HG02588 (cell line): ENCODE results near the gene UBE2J2.

Source experiments
- ATAC-seq: cut with Tn5 transposase; IDR thresholded peaks from one replicate; pipeline ENCODE4 v1.9.1; 2021; ENCODE audit warnings: mild to moderate bottlenecking, moderate library complexity; ENCODE audit not compliant: unreplicated experiment

Gene UBE2J2

DNA sequence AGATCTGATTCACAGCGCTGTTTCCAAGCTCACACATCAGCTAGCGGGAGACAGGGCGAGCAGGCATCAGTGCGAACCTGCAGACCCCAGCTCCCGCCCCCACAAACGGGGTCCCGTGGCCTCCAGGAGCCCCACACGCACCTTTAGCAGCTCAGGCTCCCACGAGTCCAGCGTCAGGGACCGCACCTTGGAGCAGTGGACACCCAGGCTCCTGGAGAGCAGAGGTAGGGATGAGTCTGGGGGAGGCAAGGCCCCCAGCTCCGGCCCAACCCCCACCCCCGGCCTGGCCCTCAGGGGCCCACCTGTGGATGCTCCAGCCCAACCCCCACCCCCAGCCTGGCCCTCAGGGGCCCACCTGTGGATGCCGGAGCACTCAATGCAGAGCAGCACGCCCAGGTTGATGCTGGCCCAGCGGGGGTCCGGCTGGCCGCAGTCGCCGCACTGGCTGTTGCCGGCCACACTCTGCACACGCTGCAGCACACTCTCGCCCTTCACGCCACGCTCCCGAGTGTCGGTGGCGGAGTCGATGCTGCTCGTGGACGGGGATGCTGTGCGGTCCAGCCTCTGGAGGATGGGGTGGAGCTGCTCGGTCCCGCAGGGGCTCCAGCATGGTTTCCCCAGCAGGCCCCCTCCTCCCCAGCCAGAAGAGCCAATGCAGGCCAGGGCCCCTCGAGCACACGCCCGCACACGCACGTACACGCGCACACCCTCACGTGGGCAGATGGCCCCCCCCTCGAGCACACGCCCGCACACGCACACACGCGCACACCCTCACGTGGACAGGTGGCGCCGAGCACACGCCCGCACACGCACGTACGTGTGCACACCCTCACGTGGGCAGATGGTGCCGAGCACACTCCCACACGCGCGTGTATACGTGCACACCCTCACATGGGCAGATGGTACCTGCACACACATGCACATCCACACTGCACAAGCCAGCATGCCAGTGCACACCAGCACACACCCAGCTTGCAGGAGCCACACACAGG lies 22.7 kb upstream of the UBE2J2 start:
- no peak for ATAC-seq

DNA sequence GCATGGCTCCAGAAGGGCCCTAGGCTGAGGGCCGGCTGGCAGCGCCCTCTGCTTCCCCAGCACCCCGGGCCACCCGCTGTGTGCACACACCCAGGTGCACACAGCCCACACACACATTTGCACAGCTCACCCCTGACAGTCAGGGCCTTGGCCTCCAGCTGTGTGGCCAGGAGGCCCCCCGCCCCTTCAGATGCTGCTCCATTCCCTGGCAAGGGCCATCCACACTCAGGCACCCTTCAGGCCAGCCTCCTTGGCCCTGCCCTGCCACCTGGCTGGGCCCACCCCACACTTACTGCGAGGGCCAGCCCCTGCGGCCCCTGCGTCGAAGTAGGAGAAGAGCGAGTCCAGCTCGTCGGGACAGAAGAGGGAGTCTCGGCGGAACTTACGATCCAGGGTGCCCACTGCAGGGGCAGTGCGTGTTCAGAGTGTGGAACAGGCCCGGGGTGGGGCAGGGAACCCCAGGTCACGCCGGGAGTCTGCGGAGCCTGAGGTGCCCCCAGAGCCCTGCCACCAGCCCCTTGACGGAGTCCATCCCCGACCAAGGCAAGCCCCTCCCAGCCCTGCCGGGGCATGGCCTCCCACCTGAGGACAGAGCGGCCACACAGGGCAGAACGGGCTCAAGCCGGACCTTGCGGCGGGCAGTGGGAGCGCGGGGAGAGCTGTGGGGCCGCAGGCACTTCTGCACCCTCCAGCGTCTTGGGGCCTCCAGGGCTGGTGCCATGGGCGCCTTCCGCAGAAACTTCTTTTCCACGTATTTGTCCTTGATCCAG lies 21.7 kb upstream of the UBE2J2 start:
- ATAC-seq, result no peak

DNA sequence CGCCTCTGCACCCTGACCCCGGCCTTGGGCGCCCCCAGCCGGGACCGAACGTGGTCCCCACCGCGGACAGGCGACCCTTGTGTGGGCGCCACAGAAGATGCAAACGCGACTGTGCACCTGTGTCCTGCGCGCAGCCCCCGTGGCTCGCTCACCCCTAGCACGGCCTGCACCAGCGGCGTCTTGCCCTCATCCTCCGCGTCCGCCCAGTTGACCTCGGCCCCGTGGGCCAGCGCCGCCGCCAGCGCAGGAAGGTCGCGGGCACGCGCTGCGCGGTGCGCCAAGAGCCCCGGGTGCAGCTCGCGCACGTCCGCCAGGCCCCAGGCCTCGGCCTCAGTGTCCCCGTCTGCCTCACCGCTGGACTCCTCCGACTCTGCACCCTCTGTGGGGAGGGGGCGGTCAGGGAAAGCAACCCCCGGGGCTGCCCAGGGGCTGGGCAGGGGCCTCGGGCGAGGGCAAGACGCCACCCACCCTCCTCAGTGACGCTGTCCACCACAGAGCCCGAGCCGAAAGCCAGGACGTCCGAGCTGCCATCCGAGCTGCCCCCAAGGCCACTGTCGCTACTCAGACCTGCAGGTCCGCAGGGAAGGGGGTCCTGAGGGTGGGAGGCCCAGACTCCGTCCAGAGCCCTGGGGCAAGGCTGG lies 20.7 kb upstream of the UBE2J2 start:
- no peak for ATAC-seq

DNA sequence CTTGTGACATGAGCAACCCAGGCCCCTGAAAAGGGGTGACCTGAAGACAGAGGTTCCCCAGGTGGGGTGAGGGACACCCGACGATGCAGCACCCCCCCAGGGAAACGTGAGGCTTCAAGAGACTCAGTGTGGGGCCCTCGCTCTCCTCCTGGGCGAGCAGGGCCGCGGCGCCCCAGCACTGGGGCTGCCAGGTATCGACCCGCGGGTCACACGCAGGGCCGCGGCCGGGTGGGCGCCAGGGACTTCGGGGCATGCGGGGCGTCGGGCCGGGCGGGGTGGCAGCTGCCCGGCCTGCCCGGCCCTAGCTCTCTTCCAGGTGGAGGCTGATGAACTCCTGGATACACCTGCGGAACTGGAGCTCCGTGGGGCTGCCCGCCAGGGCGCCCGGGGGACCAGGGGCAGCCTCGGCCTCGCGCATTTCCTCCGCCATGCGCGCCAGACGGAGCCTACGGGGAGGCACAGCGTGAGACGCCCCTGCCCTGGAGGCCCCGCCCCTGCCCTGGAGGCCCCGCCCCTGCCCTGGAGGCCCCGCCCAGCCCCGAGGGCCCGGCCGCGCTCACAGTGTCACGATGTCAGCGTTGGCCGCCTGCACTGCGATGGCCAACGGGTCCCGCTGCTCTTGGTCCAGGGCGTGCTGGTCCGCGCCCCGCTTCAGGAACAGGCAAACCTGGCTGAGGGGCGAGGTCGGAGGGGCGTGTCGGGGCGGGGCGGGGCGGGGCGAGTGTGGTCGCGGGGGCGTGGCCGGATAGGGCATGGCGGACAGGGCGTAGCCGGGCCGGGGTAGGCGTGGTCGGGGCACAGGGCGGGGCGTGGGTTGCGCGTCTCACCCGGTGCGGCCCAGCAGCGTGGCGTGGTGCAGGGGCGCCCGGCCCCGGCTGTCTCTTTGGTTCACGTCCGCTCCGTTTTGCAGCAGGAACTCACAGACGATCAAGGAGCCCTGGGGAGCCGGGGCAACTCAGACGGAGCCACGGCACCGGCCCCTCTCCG lies 19.9 kb upstream of the UBE2J2 start:
- ATAC-seq, result no peak

DNA sequence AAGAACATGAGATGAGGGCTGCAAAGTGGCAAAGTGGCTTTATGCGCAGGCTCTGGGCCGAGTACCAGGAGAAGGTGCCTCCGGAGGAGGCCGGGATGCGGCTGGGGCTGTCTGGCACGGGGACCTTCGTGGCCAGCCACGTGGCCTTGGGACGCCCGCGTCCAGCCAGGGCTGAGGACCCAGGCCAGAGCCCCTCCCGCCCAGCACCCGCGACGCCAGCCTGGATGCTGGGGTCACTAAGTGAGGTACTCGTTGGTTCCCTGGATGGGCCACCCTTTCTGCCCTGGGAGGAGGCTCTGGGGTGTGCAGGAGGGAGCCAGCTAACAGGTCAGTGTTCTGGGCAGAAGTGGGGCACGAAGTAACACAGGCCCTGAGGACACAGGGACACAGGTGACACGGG lies 19.2 kb upstream of the UBE2J2 start:
- ATAC-seq, result no peak

DNA sequence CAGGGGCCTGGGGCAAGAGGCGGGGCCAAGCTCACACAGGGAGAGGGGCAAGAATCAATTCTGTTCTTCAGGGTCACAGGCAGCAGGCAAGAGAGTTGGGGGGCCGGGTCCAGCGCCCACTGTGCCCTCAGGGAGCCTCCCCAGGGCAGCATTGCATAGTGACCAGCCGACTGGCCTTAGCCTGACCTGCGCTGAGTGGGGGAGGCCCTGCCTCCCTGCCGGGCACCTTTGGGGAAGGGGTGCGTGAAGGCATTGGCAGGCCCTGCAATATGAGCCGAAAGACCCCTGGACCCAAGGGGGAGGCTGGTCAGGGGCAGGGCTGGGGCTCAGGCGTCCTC lies 18.8 kb upstream of the UBE2J2 start:
- ATAC-seq, result no peak

DNA sequence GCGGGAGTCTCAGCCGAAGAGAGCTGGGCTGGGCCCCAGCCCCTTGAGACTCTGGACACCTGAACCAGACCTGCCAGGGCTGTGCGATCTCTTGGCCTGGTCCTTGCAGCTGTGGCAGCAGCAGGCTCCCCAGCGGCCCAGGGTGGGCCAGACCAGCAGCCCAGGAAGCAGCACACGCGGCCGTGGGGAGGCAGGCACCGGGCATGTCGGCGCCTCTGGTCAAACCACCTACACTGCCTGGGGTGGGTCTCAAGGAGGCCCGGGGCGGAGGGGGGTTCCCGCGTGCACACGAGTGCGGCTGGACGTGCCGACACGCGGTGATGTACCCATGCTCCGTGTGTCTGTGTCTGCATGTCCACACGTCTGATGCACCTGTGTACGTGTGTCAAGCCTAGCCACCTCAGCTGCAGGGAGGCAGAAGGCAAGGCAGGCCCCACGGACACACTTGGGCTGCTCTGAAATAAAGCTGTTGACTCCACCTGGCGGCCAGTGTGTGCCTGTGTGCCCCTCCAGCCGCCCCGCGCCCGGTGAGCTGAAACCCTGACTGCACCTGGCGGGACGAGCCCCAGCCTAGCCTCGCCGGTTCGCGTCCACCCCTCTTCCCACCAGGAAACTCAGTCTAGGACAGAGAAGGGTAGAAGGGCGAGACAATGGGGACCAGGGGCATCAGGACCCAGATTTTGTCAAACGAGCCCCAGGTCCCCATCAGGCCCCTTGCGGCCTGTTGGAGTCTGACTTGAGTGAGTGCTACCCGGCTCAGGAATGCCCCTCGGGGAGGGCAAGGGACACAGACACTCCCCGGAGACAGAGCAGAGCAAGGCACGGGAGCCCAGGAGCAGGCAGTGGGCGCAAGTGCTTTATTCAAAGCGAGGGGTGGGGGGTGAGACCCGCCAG lies 18.1 kb upstream of the UBE2J2 start:
- ATAC-seq, result no peak

DNA sequence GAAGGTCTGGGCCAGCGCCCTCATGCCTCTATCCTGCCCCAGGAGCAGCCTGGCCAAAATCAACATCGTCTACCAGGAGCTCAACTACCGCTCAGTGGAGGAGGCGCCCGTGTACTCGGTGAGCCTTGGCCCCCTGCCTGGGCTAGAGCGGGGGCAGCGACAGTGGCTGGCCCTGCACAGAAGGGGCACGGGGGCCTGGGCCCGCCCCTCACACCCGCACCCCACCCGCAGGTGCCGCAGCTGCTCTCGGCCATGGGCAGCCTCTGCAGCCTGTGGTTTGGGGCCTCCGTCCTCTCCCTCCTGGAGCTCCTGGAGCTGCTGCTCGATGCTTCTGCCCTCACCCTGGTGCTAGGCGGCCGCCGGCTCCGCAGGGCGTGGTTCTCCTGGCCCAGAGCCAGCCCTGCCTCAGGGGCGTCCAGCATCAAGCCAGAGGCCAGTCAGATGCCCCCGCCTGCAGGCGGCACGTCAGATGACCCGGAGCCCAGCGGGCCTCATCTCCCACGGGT lies 17.4 kb upstream of the UBE2J2 start:
- ATAC-seq, result no peak

DNA sequence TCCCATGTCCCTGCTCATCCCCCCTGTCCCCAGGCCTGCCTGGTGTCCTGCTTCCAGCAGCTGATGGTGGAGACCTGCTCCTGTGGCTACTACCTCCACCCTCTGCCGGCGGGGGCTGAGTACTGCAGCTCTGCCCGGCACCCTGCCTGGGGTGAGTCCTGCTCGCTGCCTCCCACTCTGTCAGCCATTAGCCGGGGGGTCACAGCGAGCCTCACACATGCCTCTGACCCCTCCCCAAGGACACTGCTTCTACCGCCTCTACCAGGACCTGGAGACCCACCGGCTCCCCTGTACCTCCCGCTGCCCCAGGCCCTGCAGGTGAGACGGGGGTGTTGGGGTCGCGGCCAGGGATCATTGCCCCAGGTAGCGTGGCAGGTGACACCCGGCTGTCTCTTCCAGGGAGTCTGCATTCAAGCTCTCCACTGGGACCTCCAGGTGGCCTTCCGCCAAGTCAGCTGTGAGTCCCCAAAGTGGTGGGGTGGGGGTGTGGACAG lies 16.6 kb upstream of the UBE2J2 start:
- no peak for ATAC-seq

DNA sequence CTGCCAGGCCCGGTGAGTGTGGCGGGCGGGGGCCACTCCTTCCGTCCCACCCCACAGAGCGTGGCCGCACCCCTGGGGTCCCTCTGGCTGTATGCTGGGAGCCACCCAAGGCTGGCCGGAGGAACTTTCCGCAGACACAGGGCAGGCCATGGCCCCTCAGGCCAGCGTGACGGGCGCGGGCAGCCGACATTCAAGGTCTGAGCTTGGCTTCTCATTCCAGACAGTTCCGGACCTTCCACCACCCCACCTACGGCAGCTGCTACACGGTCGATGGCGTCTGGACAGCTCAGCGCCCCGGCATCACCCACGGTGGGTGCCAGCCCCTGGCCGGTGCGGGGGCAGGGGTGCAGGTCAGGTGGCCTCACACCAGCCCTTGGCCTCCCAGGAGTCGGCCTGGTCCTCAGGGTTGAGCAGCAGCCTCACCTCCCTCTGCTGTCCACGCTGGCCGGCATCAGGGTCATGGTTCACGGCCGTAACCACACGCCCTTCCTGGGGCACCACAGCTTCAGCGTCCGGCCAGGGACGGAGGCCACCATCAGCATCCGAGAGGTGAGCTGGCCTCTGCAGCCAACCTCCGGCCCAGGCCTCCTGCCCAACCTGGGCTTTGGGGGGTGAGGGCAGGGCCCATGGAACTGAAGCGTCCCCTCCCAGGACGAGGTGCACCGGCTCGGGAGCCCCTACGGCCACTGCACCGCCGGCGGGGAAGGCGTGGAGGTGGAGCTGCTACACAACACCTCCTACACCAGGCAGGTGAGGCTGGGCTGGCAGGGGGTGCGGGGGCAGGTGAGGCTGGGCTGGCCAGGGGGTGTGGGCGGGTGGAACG lies 13.8 kb upstream of the UBE2J2 start:
- ATAC-seq, result no peak

DNA sequence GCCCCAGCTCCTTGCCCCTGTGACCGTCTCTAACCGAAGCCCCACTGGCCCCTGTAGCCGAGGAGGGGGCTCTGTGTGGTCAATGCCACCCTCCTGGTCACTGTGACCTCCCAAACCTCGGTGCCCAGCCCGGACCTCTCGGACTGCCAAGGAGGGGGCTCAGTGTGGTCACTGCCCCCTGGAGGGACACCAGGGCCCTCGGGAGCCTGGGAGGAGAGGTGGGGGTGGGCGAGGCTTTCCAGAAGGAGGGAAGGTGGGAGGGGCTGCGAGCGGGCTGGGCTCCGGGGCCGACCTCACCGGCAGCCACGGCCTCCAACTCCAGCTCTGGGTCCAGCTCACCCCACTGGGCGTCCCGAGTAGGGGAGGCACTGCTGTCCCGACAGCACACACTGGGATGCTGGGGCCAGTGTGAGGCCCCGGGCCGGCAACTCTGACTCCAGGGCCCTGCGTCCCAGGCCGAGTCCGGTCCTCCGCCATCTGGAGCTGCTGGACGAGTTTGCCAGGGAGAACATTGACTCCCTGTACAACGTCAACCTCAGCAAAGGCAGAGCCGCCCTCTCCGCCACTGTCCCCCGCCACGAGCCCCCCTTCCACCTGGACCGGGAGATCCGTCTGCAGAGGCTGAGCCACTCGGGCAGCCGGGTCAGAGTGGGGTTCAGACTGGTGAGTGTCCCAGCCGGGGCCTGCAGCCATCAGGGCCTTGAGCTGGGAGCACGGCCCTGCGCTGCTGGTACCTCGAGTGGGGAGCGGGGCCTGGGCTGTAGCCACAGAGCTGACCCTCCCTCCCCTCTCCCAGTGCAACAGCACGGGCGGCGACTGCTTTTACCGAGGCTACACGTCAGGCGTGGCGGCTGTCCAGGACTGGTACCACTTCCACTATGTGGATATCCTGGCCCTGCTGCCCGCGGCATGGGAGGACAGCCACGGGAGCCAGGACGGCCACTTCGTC lies 12.9 kb upstream of the UBE2J2 start:
- no peak for ATAC-seq

DNA sequence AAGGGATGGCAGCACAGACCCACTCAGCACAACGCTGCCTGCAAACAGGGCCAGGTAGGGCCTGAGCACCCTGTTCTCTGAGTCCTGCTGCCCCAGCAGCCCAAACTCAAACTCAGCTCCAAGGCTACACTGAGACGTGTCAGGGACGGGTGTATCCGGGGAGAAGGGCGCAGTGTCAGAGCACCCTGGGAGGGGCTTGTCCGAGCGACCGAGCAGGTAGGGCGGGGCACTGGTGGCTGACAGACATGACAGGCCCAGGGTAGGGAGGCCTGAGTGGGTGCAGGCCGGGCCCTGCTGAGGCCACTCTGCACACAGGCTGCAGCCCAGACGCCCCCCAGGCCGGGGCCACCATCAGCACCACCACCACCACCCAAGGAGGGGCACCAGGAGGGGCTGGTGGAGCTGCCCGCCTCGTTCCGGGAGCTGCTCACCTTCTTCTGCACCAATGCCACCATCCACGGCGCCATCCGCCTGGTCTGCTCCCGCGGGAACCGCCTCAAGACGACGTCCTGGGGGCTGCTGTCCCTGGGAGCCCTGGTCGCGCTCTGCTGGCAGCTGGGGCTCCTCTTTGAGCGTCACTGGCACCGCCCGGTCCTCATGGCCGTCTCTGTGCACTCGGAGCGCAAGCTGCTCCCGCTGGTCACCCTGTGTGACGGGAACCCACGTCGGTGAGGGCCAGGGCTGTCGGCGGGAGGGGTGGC lies 12.1 kb upstream of the UBE2J2 start:
- ATAC-seq, result no peak

DNA sequence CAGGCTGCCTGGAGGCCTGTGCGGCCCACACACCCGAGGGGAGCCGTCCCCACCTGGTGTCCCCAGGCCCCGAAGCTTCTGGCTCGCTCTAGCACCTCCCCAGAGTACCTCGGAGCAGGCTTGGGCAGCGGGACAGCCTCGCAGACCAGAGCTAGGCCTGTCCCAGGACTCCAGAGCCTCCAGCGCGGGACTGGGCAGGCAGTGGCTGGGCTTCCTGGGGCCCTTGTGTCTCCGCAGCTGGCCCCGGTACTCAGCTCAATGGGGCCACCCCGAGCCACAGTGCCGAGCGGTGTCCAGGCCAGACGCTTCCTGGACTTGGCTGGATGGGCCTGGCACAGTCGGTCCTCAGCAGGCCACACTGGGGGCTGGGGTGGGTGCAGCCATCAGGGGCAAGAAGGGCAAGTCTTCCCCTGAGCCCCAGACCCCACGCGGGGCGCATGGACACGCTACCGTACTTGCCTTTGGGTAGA lies 11.5 kb upstream of the UBE2J2 start:
- no peak for ATAC-seq

DNA sequence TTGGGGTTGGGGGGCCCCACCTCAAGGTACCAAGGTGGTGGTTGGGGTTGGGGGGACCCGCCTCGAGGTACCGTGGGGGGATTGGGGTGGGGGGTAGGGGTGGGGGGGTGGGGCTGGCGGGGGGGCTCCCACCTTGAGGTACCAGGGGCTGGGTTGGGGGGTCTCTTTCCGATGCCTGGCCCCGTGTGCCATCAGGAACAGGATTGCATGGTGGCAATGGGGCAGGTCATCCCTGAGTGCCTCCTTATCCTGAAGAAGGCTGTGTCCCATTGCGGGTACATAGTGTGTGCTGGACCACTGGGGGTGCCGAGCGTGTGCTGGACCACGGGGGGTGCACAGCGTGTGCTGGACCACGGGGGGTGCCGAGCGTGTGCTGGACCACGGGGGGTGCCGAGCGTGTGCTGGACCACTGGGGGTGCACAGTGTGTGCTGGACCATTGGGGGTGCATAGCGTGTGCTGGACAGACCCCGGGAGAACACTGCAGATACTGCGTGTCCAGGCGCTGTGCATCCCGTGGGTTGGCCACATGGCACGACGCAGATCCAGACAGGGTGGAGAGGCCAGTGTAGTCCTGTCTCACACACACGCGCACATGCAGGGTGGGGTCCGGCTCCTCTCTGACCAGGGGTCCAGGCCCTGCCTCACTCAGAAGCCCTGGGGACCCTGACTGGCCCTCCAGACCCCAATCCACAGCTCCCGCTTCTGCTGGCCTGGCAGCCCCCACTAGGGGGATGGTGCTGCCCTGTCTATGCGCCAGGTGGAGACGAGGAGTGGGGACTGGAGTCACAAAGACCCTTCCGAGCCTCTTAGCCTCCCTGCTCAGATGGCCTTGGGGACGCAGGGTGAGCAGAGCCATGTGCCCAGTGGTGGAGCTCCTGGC lies 10.8 kb upstream of the UBE2J2 start:
- ATAC-seq, result no peak

DNA sequence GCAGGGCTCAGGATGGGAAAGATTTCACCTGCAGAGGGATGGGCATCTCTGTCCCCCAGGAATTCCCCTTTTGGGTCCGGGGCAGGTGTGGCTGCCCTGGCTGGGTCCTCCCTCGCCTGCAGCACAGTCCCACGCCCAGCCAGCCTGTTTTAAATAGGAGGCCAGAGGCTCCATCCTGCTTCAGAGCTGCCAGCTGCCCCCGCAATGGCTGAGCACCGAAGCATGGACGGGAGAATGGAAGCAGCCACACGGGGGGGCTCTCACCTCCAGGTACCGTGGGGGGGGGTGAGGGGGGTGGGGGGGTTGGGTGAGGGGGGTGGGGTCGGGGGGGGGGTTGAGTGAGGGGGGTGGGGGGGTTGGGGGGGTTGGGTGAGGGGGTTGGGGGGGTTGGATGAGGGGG lies 10.2 kb upstream of the UBE2J2 start:
- ATAC-seq, result no peak
